ENCODE measurements around the gene F11.
"Not testable (repeated sequence)": the region's sequence is repeated elsewhere in the genome, so short reads cannot be mapped to it uniquely, and the experiment has no call there.

Gene F11

DNA sequence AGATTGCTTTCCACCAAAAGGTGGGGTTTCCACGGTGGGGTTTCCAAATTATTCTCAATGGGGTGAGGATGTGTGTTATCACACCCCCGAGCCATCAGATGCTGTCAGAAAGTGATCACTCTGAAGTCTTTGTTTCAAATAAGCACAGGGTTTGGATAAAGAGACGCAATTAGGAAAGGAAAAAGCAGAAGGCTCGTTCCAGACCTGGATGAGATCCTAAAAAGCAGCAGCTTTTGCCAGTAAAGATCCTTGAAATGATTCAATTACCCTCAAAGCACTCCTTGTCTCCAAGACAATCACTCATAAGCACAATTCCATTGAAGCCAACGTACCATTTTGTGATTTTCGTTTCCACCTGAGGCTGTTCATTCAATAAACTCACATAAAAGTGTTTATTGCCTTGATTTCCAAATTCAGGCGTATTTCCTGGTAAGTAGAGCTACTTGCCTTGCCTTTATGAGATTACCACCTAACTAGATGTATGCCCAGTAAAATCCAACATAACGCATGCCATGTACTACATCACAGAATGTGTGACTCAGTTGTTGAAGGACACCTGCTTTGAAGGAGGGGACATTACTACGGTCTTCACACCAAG is 5.2 kb downstream of the F11 start:
- Histone ChIP-seq H3K4me3 (ENCODE audit: control insufficient read depth in 1 of 7, extremely low read depth in 1 of 7, insufficient read depth in 4 of 7, low read depth in 2 of 7, low read length in 6 of 7) (no peak overlapping the region), H3K27me3 (replicated peaks in 2 of 5; ENCODE audit: control insufficient read depth in 4 of 5, insufficient read depth in 5 of 5, low read length in 4 of 5) (peaks cover 2 to 27% (median 6%) of the 10 kb centered on the region in 5 experiments), H3K27ac (ENCODE audit: insufficient read depth in 1 of 2, low read depth in 1 of 2, low read length in 2 of 2, poor library complexity in 1 of 2, severe bottlenecking in 2 of 2) (no peak overlapping the region), H3K36me3 (ENCODE audit: control insufficient read depth in 4 of 4, insufficient read depth in 4 of 4, low read length in 3 of 4) (no peaks in the 10 kb centered on the region), H3K9me3 (ENCODE audit: control extremely low read depth in 1 of 5, control insufficient read depth in 4 of 5, insufficient read depth in 2 of 5, low read depth in 1 of 5, low read length in 4 of 5) (no peaks in the 10 kb centered on the region), H3K4me1 (ENCODE audit: control extremely low read depth in 1 of 4, control insufficient read depth in 4 of 4, insufficient read depth in 4 of 4, low read length in 3 of 4) (no peaks in the 10 kb centered on the region)
- ChIA-PET POLR2A (no interaction called here), CTCF (no interaction called here)
- WGBS (ENCODE audit: insufficient coverage), result 93% methylated on average over 7 of the region's 9 CpGs
- DNase-seq, result no peak

DNA sequence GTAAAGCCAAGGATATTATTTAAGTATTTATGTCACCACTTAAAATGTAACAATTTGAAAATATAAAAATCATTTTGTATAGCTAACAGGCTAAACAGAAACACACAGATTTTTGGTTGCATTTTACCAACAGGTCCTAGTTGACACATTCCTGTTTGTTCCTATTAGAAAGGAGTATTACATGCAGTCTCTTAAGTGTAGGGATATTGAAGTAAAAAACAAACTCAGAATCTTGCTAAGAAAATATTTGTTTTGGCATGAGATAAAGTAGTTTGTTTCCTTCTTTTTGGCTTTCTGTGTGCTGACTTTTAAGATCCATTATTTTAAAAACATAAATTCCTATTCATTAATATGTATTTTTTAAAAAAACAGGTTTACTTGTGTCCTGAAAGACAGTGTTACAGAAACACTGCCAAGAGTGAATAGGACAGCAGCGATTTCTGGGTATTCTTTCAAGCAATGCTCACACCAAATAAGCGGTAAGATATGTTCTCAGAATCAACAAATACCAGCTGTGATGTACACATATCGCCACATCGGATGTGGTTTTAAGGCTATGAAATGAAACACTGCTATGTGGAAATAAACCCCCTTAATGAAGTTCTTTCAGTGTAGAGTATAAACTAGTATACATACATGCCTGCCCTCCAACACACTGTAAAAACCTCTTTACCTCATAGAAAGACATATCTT is 6.9 kb downstream of the F11 start:
- no peaks in the 10 kb centered on the region for H3K9me3 ChIP-seq (ENCODE audit: control extremely low read depth in 1 of 5, control insufficient read depth in 4 of 5, insufficient read depth in 2 of 5, low read depth in 1 of 5, low read length in 4 of 5)
- CTCF ChIA-PET, result no interaction called here
- POLR2A ChIA-PET, result no interaction called here
- H3K27me3 ChIP-seq (replicated peaks in 2 of 5; ENCODE audit: control insufficient read depth in 4 of 5, insufficient read depth in 5 of 5, low read length in 4 of 5), result peaks cover 0 to 13% (median 2%) of the 10 kb centered on the region in 5 experiments
- WGBS (ENCODE audit: insufficient coverage), result 93% methylated on average over 2 of the region's 4 CpGs
- H3K4me3 ChIP-seq (ENCODE audit: control insufficient read depth in 1 of 7, extremely low read depth in 1 of 7, insufficient read depth in 4 of 7, low read depth in 2 of 7, low read length in 6 of 7), result no peak overlapping the region
- H3K27ac ChIP-seq (ENCODE audit: insufficient read depth in 1 of 2, low read depth in 1 of 2, low read length in 2 of 2, poor library complexity in 1 of 2, severe bottlenecking in 2 of 2), result no peak overlapping the region
- no peak for DNase-seq
- H3K4me1 ChIP-seq (ENCODE audit: control extremely low read depth in 1 of 4, control insufficient read depth in 4 of 4, insufficient read depth in 4 of 4, low read length in 3 of 4), result no peaks in the 10 kb centered on the region
- H3K36me3 ChIP-seq (ENCODE audit: control insufficient read depth in 4 of 4, insufficient read depth in 4 of 4, low read length in 3 of 4), result no peaks in the 10 kb centered on the region

- H3K4me3 ChIP-seq (ENCODE audit: control insufficient read depth in 1 of 7, extremely low read depth in 1 of 7, insufficient read depth in 4 of 7, low read depth in 2 of 7, low read length in 6 of 7); CTCF ChIA-PET; POLR2A ChIA-PET; H3K36me3 ChIP-seq (ENCODE audit: control insufficient read depth in 4 of 4, insufficient read depth in 4 of 4, low read length in 3 of 4); DNase-seq; H3K9me3 ChIP-seq (ENCODE audit: control extremely low read depth in 1 of 5, control insufficient read depth in 4 of 5, insufficient read depth in 2 of 5, low read depth in 1 of 5, low read length in 4 of 5); H3K4me1 ChIP-seq (ENCODE audit: control extremely low read depth in 1 of 4, control insufficient read depth in 4 of 4, insufficient read depth in 4 of 4, low read length in 3 of 4); H3K27ac ChIP-seq (ENCODE audit: insufficient read depth in 1 of 2, low read depth in 1 of 2, low read length in 2 of 2, poor library complexity in 1 of 2, severe bottlenecking in 2 of 2): not testable (repeated sequence)
- 100% methylated on average over 5 of the region's 5 CpGs for WGBS (ENCODE audit: insufficient coverage)
- H3K27me3 ChIP-seq (replicated peaks in 2 of 5; ENCODE audit: control insufficient read depth in 4 of 5, insufficient read depth in 5 of 5, low read length in 4 of 5), result peaks cover 0 to 11% (median 2%) of the 10 kb centered on the region in 5 experiments
Observed at GRCh38 chr4:186273392-186273789, 7.4 kb downstream of the F11 start.

DNA sequence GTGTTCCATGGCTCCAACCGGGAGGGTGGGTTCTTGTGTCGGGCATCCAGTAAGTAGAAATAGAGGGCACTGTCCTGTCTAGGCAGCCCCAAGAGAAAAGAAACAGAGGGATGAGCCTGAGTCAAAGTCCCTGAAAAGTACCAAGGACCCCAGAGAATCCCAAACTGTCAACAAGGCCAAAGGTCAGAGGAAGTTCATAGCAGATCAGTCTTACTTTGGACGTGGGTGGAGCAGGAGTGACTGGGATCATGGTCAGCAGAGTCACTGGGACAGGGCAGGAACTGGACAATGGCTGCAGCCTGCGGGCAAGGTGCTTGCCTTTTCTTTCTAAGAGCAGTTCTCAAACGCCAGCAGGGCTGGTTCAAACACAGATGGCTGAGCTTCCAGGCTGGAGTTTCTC is 17.3 kb downstream of the F11 start:
- Histone ChIP-seq H3K36me3 (ENCODE audit: control insufficient read depth in 4 of 4, insufficient read depth in 4 of 4, low read length in 3 of 4) (no peaks in the 10 kb centered on the region), H3K4me1 (ENCODE audit: control extremely low read depth in 1 of 4, control insufficient read depth in 4 of 4, insufficient read depth in 4 of 4, low read length in 3 of 4) (no peaks in the 10 kb centered on the region), H3K27ac (ENCODE audit: insufficient read depth in 1 of 2, low read depth in 1 of 2, low read length in 2 of 2, poor library complexity in 1 of 2, severe bottlenecking in 2 of 2) (no peak overlapping the region), H3K4me3 (ENCODE audit: control insufficient read depth in 1 of 7, extremely low read depth in 1 of 7, insufficient read depth in 4 of 7, low read depth in 2 of 7, low read length in 6 of 7) (no peak overlapping the region), H3K9me3 (ENCODE audit: control extremely low read depth in 1 of 5, control insufficient read depth in 4 of 5, insufficient read depth in 2 of 5, low read depth in 1 of 5, low read length in 4 of 5) (no peaks in the 10 kb centered on the region), H3K27me3 (replicated peaks in 2 of 5; ENCODE audit: control insufficient read depth in 4 of 5, insufficient read depth in 5 of 5, low read length in 4 of 5) (peaks cover 0 to 2% (median 0%) of the 10 kb centered on the region in 5 experiments)
- POLR2A ChIA-PET, result no interaction called here
- no peak for DNase-seq
- WGBS (ENCODE audit: insufficient coverage), result 86% methylated on average over 4 of the region's 5 CpGs
- CTCF ChIA-PET, result interaction anchor here (1.2 kb wide), 1 partner anchor 12 kb away, joined by 3 read pairs; no protein-coding TSS in a partner anchor

DNA sequence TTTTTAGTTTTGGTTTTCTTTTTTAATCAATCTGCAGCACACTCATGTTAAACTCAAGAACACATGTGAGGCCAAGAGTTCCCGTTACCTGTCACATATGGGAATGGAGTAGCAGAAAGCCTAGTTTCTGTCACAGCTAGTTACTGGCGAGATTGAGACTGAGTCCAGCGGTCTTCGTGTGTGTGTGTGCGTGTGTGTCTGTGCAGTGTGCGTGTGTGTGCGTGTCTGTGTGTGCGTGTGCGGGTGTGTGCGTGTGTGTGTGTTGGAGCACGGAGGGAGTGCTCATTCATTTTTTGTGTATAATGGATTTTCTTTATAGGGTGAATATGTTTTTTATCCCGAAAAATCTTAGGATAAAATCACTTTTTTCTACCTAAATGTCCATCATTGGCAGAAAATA is 19.2 kb downstream of the F11 start:
- no peak for DNase-seq
- H3K9me3 ChIP-seq (ENCODE audit: control extremely low read depth in 1 of 5, control insufficient read depth in 4 of 5, insufficient read depth in 2 of 5, low read depth in 1 of 5, low read length in 4 of 5), result no peaks in the 10 kb centered on the region
- H3K4me1 ChIP-seq (ENCODE audit: control extremely low read depth in 1 of 4, control insufficient read depth in 4 of 4, insufficient read depth in 4 of 4, low read length in 3 of 4), result no peaks in the 10 kb centered on the region
- no peak overlapping the region for H3K27ac ChIP-seq (ENCODE audit: insufficient read depth in 1 of 2, low read depth in 1 of 2, low read length in 2 of 2, poor library complexity in 1 of 2, severe bottlenecking in 2 of 2)
- CTCF ChIA-PET, result no interaction called here
- H3K27me3 ChIP-seq (replicated peaks in 2 of 5; ENCODE audit: control insufficient read depth in 4 of 5, insufficient read depth in 5 of 5, low read length in 4 of 5), result peaks cover 0 to 5% (median 0%) of the 10 kb centered on the region in 5 experiments
- 100% methylated on average over 5 of the region's 12 CpGs for WGBS (ENCODE audit: insufficient coverage)
- H3K4me3 ChIP-seq (ENCODE audit: control insufficient read depth in 1 of 7, extremely low read depth in 1 of 7, insufficient read depth in 4 of 7, low read depth in 2 of 7, low read length in 6 of 7), result no peak overlapping the region
- no peaks in the 10 kb centered on the region for H3K36me3 ChIP-seq (ENCODE audit: control insufficient read depth in 4 of 4, insufficient read depth in 4 of 4, low read length in 3 of 4)
- POLR2A ChIA-PET, result no interaction called here

DNA sequence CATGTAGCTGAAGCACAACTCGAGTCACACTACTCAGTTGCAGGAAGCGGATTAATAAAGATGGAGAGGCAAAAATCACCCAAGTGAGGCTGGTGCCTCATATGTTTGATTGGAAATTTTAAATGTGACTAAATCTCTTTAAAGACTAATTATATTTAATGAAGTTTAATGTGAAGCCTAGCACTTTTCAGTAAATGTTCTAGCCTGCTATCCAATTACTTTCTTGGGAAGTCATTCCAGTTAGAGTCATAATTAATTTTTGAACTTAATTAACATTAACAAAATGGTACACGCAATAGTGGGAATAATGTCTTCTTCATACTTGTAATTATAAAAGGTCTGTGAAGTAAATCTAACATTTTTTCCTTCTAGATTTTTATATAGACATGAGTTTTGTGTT is 20.6 kb downstream of the F11 start:
- H3K4me3 ChIP-seq (ENCODE audit: control insufficient read depth in 1 of 7, extremely low read depth in 1 of 7, insufficient read depth in 4 of 7, low read depth in 2 of 7, low read length in 6 of 7), result no peak overlapping the region
- ChIA-PET POLR2A (no interaction called here), CTCF (no interaction called here)
- no CpG with 5 or more reads among the region's 3 CpGs for WGBS (ENCODE audit: insufficient coverage)
- DNase-seq, result no peak
- peaks cover 0 to 5% (median 0%) of the 10 kb centered on the region in 5 experiments for H3K27me3 ChIP-seq (replicated peaks in 2 of 5; ENCODE audit: control insufficient read depth in 4 of 5, insufficient read depth in 5 of 5, low read length in 4 of 5)
- no peaks in the 10 kb centered on the region for H3K9me3 ChIP-seq (ENCODE audit: control extremely low read depth in 1 of 5, control insufficient read depth in 4 of 5, insufficient read depth in 2 of 5, low read depth in 1 of 5, low read length in 4 of 5)
- H3K4me1 ChIP-seq (ENCODE audit: control extremely low read depth in 1 of 4, control insufficient read depth in 4 of 4, insufficient read depth in 4 of 4, low read length in 3 of 4), result no peaks in the 10 kb centered on the region
- no peaks in the 10 kb centered on the region for H3K36me3 ChIP-seq (ENCODE audit: control insufficient read depth in 4 of 4, insufficient read depth in 4 of 4, low read length in 3 of 4)
- no peak overlapping the region for H3K27ac ChIP-seq (ENCODE audit: insufficient read depth in 1 of 2, low read depth in 1 of 2, low read length in 2 of 2, poor library complexity in 1 of 2, severe bottlenecking in 2 of 2)

DNA sequence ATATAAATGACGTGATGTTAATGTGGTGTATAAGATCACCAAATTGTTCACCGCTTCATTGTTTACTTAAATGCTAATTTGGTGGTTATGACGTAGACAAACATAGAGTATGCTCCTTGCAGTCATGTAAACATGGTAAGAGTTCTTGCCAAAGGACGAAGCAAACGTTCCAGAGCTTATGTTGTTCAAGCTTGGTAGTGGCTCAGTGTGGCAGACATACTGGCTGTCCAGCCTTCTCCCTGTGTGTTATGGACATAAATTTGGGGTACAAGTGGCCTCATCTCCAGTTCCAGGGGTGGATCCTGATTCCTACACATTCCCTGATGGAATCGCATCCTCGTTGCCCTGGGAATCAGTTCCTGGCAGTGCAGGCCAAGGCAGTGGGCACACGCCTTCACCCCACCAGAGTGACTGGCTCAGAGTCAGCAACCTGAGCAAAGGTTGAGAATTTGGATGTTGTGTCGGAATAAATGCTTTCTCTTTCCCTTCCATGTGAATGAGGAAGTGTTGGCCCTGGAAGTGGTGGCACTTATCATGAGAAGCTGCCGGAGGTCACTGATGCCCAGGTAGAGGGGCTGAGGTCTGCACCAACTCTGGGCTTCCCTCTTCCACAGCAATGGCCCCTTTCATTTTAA is 25.4 kb downstream of the F11 start:
- no peak for DNase-seq
- Histone ChIP-seq H3K9me3 (ENCODE audit: control extremely low read depth in 1 of 5, control insufficient read depth in 4 of 5, insufficient read depth in 2 of 5, low read depth in 1 of 5, low read length in 4 of 5) (no peaks in the 10 kb centered on the region), H3K36me3 (ENCODE audit: control insufficient read depth in 4 of 4, insufficient read depth in 4 of 4, low read length in 3 of 4) (no peaks in the 10 kb centered on the region), H3K27ac (ENCODE audit: insufficient read depth in 1 of 2, low read depth in 1 of 2, low read length in 2 of 2, poor library complexity in 1 of 2, severe bottlenecking in 2 of 2) (no peak overlapping the region), H3K27me3 (replicated peaks in 2 of 5; ENCODE audit: control insufficient read depth in 4 of 5, insufficient read depth in 5 of 5, low read length in 4 of 5) (peaks cover 0 to 4% (median 0%) of the 10 kb centered on the region in 5 experiments), H3K4me3 (ENCODE audit: control insufficient read depth in 1 of 7, extremely low read depth in 1 of 7, insufficient read depth in 4 of 7, low read depth in 2 of 7, low read length in 6 of 7) (no peak overlapping the region), H3K4me1 (ENCODE audit: control extremely low read depth in 1 of 4, control insufficient read depth in 4 of 4, insufficient read depth in 4 of 4, low read length in 3 of 4) (no peaks in the 10 kb centered on the region)
- WGBS (ENCODE audit: insufficient coverage), result 87% methylated on average over 7 of the region's 10 CpGs
- POLR2A ChIA-PET, result no interaction called here
- CTCF ChIA-PET, result interaction anchor here (1.2 kb wide), 1 partner anchor 296 kb away, joined by 3 read pairs; no protein-coding TSS in a partner anchor
